Small intestine (tissue), 7 donors: ENCODE measurements around the gene ALKBH3. TPM values are rescaled to one million over a fixed set of nuclear protein-coding genes. Genes with fewer than 3 reads are reported as not detected.

ENCODE experiments used
- DNase-seq, 2 donors: peaks; one replicate each; pipeline versions ENCODE4 v3.0.0 to v3.0.0-alpha.2; 2013
- FAIRE-seq: peaks from 2 replicates; lab custom pipeline; 2012; peaks lifted over from hg19 to GRCh38; lab: Jason Lieb, UNC
- H3K27ac ChIP-seq, 3 donors: one replicate each; pipeline ENCODE4 v1.5.1; 2013; ENCODE audit warnings: low read length in 2 of 3, mild to moderate bottlenecking in 2 of 3, control low read depth in 1 of 3, inconsistent platforms in 1 of 3, low read depth in 1 of 3, moderate library complexity in 1 of 3
- H3K27me3 ChIP-seq, 3 donors: one replicate each; pipeline ENCODE4 v1.6.1; 2013; ENCODE audit warnings: low read length in 3 of 3, inconsistent platforms in 1 of 3; ENCODE audit not compliant: control insufficient read depth in 3 of 3, insufficient read depth in 3 of 3
- H3K36me3 ChIP-seq, 3 donors: one replicate each; pipeline ENCODE4 v1.6.1; 2013; ENCODE audit warnings: low read length in 3 of 3, inconsistent platforms in 1 of 3, low read depth in 1 of 3, mild to moderate bottlenecking in 1 of 3, moderate library complexity in 1 of 3; ENCODE audit not compliant: control insufficient read depth in 3 of 3, insufficient read depth in 2 of 3
- H3K4me1 ChIP-seq, 3 donors: one replicate each; pipeline ENCODE4 v1.6.1; 2013; ENCODE audit warnings: low read length in 2 of 3, inconsistent platforms in 1 of 3, low read depth in 1 of 3, mild to moderate bottlenecking in 1 of 3, moderate library complexity in 1 of 3; ENCODE audit not compliant: control insufficient read depth in 3 of 3, insufficient read depth in 2 of 3
- H3K4me3 ChIP-seq, 3 donors: one replicate each; pipeline ENCODE4 v1.5.1; 2013; ENCODE audit warnings: low read length in 3 of 3, control low read depth in 1 of 3, inconsistent platforms in 1 of 3, low read depth in 1 of 3, mild to moderate bottlenecking in 1 of 3, moderate library complexity in 1 of 3
- H3K9me3 ChIP-seq, 2 donors: one replicate each; pipeline ENCODE4 v1.6.1; 2013; ENCODE audit warnings: low read depth in 1 of 2, low read length in 1 of 2; ENCODE audit not compliant: control insufficient read depth in 2 of 2, insufficient read depth in 1 of 2
- WGBS, 3 donors: extraction: QIAGEN DNeasy Blood & Tissue Kit; methylation state at CpG; one replicate each; pipeline ENCODE4 v1.1.7; 2013; 5-methylcytosine and 5-hydroxymethylcytosine counted together
- polyA plus RNA-seq, 4 donors: library from polyadenylated mRNA; stranded (reverse) in 3 of 4; unstranded in 1 of 4; fragments of 200-250 nt in 3 of 4; fragments of 120-200 nt in 1 of 4; gene quantifications; one replicate each; pipeline versions ENCODE4 v1.2.1 to v1.2.3, GENCODE V29; 2013
- donor health status: healthy with polysubstance abuse.
- donor health status: control.
- donor health status: control.
- donor health status: Bipolar disorder and iron deficiency.
- donor health status: healthy.

The ALKBH3 gene
- polyA plus RNA-seq, 4 donors, result 29.7 to 40.3 (median 34.6) TPM

- H3K9me3 ChIP-seq, result peaks cover 0 to 9% of the 10 kb centered on the region in 2 donors
- WGBS, 3 donors, result 96 to 98% (median 96%) methylated on average over 2 of the region's 2 CpGs
- peaks cover 5 to 32% (median 20%) of the 10 kb centered on the region in 3 donors for H3K36me3 ChIP-seq
- no peak for DNase-seq
- no peaks in the 10 kb centered on the region for H3K4me1 ChIP-seq
- H3K4me3 ChIP-seq, result no peak overlapping the region
- H3K27ac ChIP-seq, result no peak overlapping the region
- H3K27me3 ChIP-seq, result no peaks in the 10 kb centered on the region
- FAIRE-seq, result no peak
Observed at GRCh38 chr11:43895601-43896000, 15.0 kb downstream of the ALKBH3 start.

GRCh38 chr11:43898574-43898973 is 17.9 kb downstream of the ALKBH3 start:
- peaks cover 0 to 34% (median 8%) of the 10 kb centered on the region in 3 donors for H3K36me3 ChIP-seq
- H3K27ac ChIP-seq, result no peak overlapping the region
- FAIRE-seq, result no peak
- no peak for DNase-seq
- H3K9me3 ChIP-seq, result peaks cover 0 to 9% of the 10 kb centered on the region in 2 donors
- 92 to 95% (median 93%) methylated on average over 7 of the region's 7 CpGs for WGBS, 3 donors
- no peaks in the 10 kb centered on the region for H3K27me3 ChIP-seq
- H3K4me1 ChIP-seq, result no peaks in the 10 kb centered on the region
- H3K4me3 ChIP-seq, result no peak overlapping the region

GRCh38 chr11:43899094-43899493 is 18.5 kb downstream of the ALKBH3 start:
- Histone ChIP-seq H3K27ac (no peak overlapping the region), H3K9me3 (peaks cover 0 to 9% of the 10 kb centered on the region in 2 donors), H3K27me3 (no peaks in the 10 kb centered on the region), H3K4me1 (no peaks in the 10 kb centered on the region), H3K4me3 (no peak overlapping the region), H3K36me3 (peaks cover 0 to 34% (median 7%) of the 10 kb centered on the region in 3 donors)
- WGBS, 3 donors, result 89 to 90% (median 89%) methylated on average over 13 of the region's 13 CpGs
- no peak for DNase-seq
- no peak for FAIRE-seq

DNA sequence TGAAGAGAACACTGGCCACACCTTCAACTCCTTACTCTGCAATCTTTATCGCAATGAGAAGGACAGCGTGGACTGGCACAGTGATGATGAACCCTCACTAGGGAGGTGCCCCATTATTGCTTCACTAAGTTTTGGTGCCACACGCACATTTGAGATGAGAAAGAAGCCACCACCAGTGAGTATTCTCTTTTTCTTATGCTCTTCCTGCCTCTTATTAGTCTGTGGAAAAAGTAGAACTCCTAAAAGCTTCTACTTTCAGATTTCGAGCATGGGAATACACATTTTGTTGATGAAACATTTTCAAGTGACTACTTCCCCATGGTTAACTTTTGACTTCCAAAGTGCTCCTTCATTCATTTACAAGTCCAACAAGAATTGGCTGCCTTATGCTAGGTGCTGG is 20.9 kb downstream of the ALKBH3 start:
- DNase-seq (no peak), FAIRE-seq (no peak)
- H3K27me3 ChIP-seq, result no peaks in the 10 kb centered on the region
- WGBS, 3 donors, result 87 to 96% (median 92%) methylated on average over 4 of the region's 4 CpGs
- no peaks in the 10 kb centered on the region for H3K4me1 ChIP-seq
- H3K4me3 ChIP-seq, result no peak overlapping the region
- peaks cover 0 to 9% of the 10 kb centered on the region in 2 donors for H3K9me3 ChIP-seq
- peaks cover 0 to 33% (median 3%) of the 10 kb centered on the region in 3 donors for H3K36me3 ChIP-seq
- H3K27ac ChIP-seq, result no peak overlapping the region

GRCh38 chr11:43903078-43903477 is 22.4 kb downstream of the ALKBH3 start:
- Histone ChIP-seq H3K27me3 (no peaks in the 10 kb centered on the region), H3K4me1 (no peaks in the 10 kb centered on the region), H3K9me3 (peaks cover 0 to 9% of the 10 kb centered on the region in 2 donors), H3K36me3 (peaks cover 0 to 29% (median 9%) of the 10 kb centered on the region in 3 donors), H3K27ac (no peak overlapping the region), H3K4me3 (no peak overlapping the region)
- 84 to 91% (median 88%) methylated on average over 2 of the region's 2 CpGs for WGBS, 3 donors
- FAIRE-seq, result no peak
- DNase-seq, result no peak

GRCh38 chr11:43903969-43904368 is 23.3 kb downstream of the ALKBH3 start:
- WGBS, 3 donors, result 89 to 97% (median 97%) methylated on average over 4 of the region's 4 CpGs
- no peak for FAIRE-seq
- H3K4me3 ChIP-seq, result no peak overlapping the region
- DNase-seq, result no peak
- H3K36me3 ChIP-seq, result peaks cover 0 to 24% (median 15%) of the 10 kb centered on the region in 3 donors
- H3K9me3 ChIP-seq, result peaks cover 0 to 5% of the 10 kb centered on the region in 2 donors
- no peaks in the 10 kb centered on the region for H3K4me1 ChIP-seq
- H3K27ac ChIP-seq, result no peak overlapping the region
- H3K27me3 ChIP-seq, result no peaks in the 10 kb centered on the region

GRCh38 chr11:43904742-43905535 is 24.3 kb downstream of the ALKBH3 start:
- no peaks in the 10 kb centered on the region for H3K9me3 ChIP-seq
- DNase-seq (no peak), FAIRE-seq (no peak)
- peak overlapping the region in 2 of 3 donors; percentile 55 to 67 for H3K27ac ChIP-seq
- 66 to 87% (median 82%) methylated on average over 10 of the region's 10 CpGs for WGBS, 3 donors
- H3K4me1 ChIP-seq, result no peaks in the 10 kb centered on the region
- no peak overlapping the region for H3K4me3 ChIP-seq
- H3K27me3 ChIP-seq, result no peaks in the 10 kb centered on the region
- H3K36me3 ChIP-seq, result peaks cover 0 to 18% (median 13%) of the 10 kb centered on the region in 3 donors

DNA sequence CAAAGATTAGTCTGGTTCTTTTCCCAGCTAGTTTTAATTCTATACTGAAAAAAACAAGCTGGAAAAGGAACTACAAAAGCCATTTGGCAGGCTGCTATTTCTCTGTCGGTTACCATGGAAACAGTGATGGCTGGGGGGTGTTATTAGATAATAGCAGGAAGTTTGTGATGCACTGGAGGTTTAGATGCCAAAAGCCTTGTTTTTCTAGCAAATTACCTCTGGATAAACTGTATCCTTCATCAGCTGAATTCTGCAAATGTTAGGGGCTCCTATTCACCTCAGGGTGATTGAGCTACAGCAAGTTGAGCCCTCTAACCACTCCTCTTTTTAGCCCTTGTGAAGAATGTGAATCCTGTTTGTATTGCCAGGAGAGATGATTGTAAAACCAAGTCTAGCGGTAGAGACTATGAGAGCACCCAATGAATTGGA is 25.2 kb downstream of the ALKBH3 start:
- Histone ChIP-seq H3K27ac (peak overlapping the region in 2 of 3 donors; percentile 48 to 67), H3K9me3 (no peaks in the 10 kb centered on the region), H3K4me3 (no peak overlapping the region), H3K36me3 (peaks cover 0 to 18% (median 13%) of the 10 kb centered on the region in 3 donors), H3K4me1 (no peaks in the 10 kb centered on the region), H3K27me3 (no peaks in the 10 kb centered on the region)
- no peak for FAIRE-seq
- DNase-seq, result peak in 1 of 2 donors; percentile 35
- WGBS, 3 donors, result 65 to 96% (median 84%) methylated on average over 2 of the region's 2 CpGs
